Spinal cord (tissue), 10 donors: ENCODE measurements around the gene LRRC59. TPM values are rescaled to one million over a fixed set of nuclear protein-coding genes. Genes with fewer than 3 reads are reported as not detected.
"Not testable (repeated sequence)": the region's sequence is repeated elsewhere in the genome, so short reads cannot be mapped to it uniquely, and the experiment has no call there.

ENCODE experiments used
- DNase-seq, 6 donors: peaks; one replicate each; pipeline versions ENCODE4 v3.0.0 to v3.0.0-alpha.2; 2013 to 2015; ENCODE audit warnings: low spot score in 6 of 6, low read depth in 4 of 6
- H3K27ac ChIP-seq: one replicate; pipeline ENCODE4 v1.5.1; 2013; ENCODE audit warnings: low read depth, low read length, control low read depth
- H3K27me3 ChIP-seq: one replicate; pipeline ENCODE4 v1.6.1; 2013; ENCODE audit warnings: low read length; ENCODE audit not compliant: control insufficient read depth, insufficient read depth
- H3K36me3 ChIP-seq: one replicate; pipeline ENCODE4 v1.6.1; 2013; ENCODE audit warnings: low read length; ENCODE audit not compliant: control insufficient read depth, insufficient read depth
- H3K4me1 ChIP-seq: one replicate; pipeline ENCODE4 v1.6.1; 2013; ENCODE audit warnings: low read length; ENCODE audit not compliant: control insufficient read depth, insufficient read depth
- H3K4me3 ChIP-seq: one replicate; pipeline ENCODE4 v1.5.1; 2013; ENCODE audit warnings: low read depth, low read length, control low read depth
- H3K9me3 ChIP-seq: one replicate; pipeline ENCODE4 v1.6.1; 2013; ENCODE audit warnings: low read length; ENCODE audit not compliant: control insufficient read depth, insufficient read depth
- WGBS: methylation state at CpG from one replicate; pipeline ENCODE4 v1.1.5; 2013; ENCODE audit warnings: missing lambda C conversion rate; ENCODE audit not compliant: insufficient coverage; 5-methylcytosine and 5-hydroxymethylcytosine counted together
- polyA plus RNA-seq, 2 donors: library from polyadenylated mRNA; unstranded; fragments of 120-200 nt; gene quantifications; one replicate each; pipeline ENCODE4 v1.2.1, GENCODE V29; 2013; ENCODE audit not compliant: insufficient read length in 2 of 2
- total RNA-seq, 2 donors: library from RNA; depleted of rRNA in 1 of 2; stranded (reverse); fragments of 120-200 nt in 1 of 2; fragments of >200 nt in 1 of 2; gene quantifications; one replicate each; pipeline versions ENCODE4 v1.2.3 to v1.2.4, GENCODE V29; 2013 to 2014
- donor health status: healthy.

LRRC59 gene
- total and polyA plus RNA-seq, 4 donors, result 45.7 to 63.9 (median 54.2) TPM

- Histone ChIP-seq H3K9me3 (no peaks in the 10 kb centered on the region), H3K27ac (no peak overlapping the region), H3K27me3 (no peaks in the 10 kb centered on the region), H3K4me1 (peaks cover 22% of the 10 kb centered on the region), H3K4me3 (peak overlapping the region; percentile 51), H3K36me3 (no peaks in the 10 kb centered on the region)
- DNase-seq, result no peak
- WGBS, result 82% methylated on average over 8 of the region's 8 CpGs
These were observed 27.8 kb upstream of the LRRC59 start for GRCh38 chr17:50424996-50425681.

GRCh38 chr17:50424246-50424995 is 27.1 kb upstream of the LRRC59 start:
- WGBS, result 91% methylated on average over 6 of the region's 9 CpGs
- no peaks in the 10 kb centered on the region for H3K9me3 ChIP-seq
- H3K4me3 ChIP-seq, result no peak overlapping the region
- no peaks in the 10 kb centered on the region for H3K36me3 ChIP-seq
- no peak for DNase-seq
- H3K27me3 ChIP-seq, result no peaks in the 10 kb centered on the region
- H3K27ac ChIP-seq, result no peak overlapping the region
- peaks cover 22% of the 10 kb centered on the region for H3K4me1 ChIP-seq

- no peak overlapping the region for H3K27ac ChIP-seq
- no peak overlapping the region for H3K4me3 ChIP-seq
- no peaks in the 10 kb centered on the region for H3K36me3 ChIP-seq
- H3K27me3 ChIP-seq, result no peaks in the 10 kb centered on the region
- H3K4me1 ChIP-seq, result peaks cover 22% of the 10 kb centered on the region
- WGBS, result 89% methylated on average over 4 of the region's 6 CpGs
- DNase-seq, result no peak
- H3K9me3 ChIP-seq, result no peaks in the 10 kb centered on the region
These were observed 26.3 kb upstream of the LRRC59 start for GRCh38 chr17:50423553-50424159.

GRCh38 chr17:50422738-50423137 is 25.4 kb upstream of the LRRC59 start:
- Histone ChIP-seq H3K27me3 (no peaks in the 10 kb centered on the region), H3K4me1 (peaks cover 22% of the 10 kb centered on the region)
- WGBS, result no CpG with 5 or more reads among the region's 2 CpGs

GRCh38 chr17:50421308-50422051 is 24.2 kb upstream of the LRRC59 start:
- no peaks in the 10 kb centered on the region for H3K9me3 ChIP-seq
- H3K36me3 ChIP-seq, result no peaks in the 10 kb centered on the region
- H3K4me1 ChIP-seq, result peaks cover 13% of the 10 kb centered on the region
- no peaks in the 10 kb centered on the region for H3K27me3 ChIP-seq
- peak in 1 of 6 donors; percentile 41 for DNase-seq
- no peak overlapping the region for H3K27ac ChIP-seq
- 0% methylated on average over 1 of the region's 3 CpGs for WGBS
- H3K4me3 ChIP-seq, result peak overlapping the region; percentile 9

More at GRCh38 chr17:50422738-50423137, 25.4 kb upstream of the LRRC59 start:
- no peak overlapping the region for H3K27ac ChIP-seq
- no peak for DNase-seq
- no peak overlapping the region for H3K4me3 ChIP-seq
- no peaks in the 10 kb centered on the region for H3K9me3 ChIP-seq
- no peaks in the 10 kb centered on the region for H3K36me3 ChIP-seq

GRCh38 chr17:50420419-50421112 is 23.2 kb upstream of the LRRC59 start:
- WGBS, result 92% methylated on average over 4 of the region's 6 CpGs
- H3K4me3 ChIP-seq, result no peak overlapping the region
- no peak for DNase-seq
- no peaks in the 10 kb centered on the region for H3K36me3 ChIP-seq
- no peaks in the 10 kb centered on the region for H3K27me3 ChIP-seq
- peaks cover 5% of the 10 kb centered on the region for H3K4me1 ChIP-seq
- no peaks in the 10 kb centered on the region for H3K9me3 ChIP-seq
- no peak overlapping the region for H3K27ac ChIP-seq

GRCh38 chr17:50419577-50419976 is 22.3 kb upstream of the LRRC59 start:
- not testable (repeated sequence) for DNase-seq, H3K27me3 ChIP-seq, H3K4me1 ChIP-seq, H3K9me3 ChIP-seq, H3K4me3 ChIP-seq, H3K27ac ChIP-seq, H3K36me3 ChIP-seq
- 96% methylated on average over 10 of the region's 10 CpGs for WGBS

GRCh38 chr17:50414808-50415207 is 17.5 kb upstream of the LRRC59 start:
- Histone ChIP-seq H3K9me3 (no peaks in the 10 kb centered on the region), H3K27ac (no peak overlapping the region)
- 83% methylated on average over 2 of the region's 3 CpGs for WGBS

GRCh38 chr17:50412188-50412732 is 14.9 kb upstream of the LRRC59 start:
- H3K36me3 ChIP-seq, result no peaks in the 10 kb centered on the region
- no peak overlapping the region for H3K27ac ChIP-seq
- H3K9me3 ChIP-seq, result no peaks in the 10 kb centered on the region
- no peak overlapping the region for H3K4me3 ChIP-seq
- no CpG with 5 or more reads among the region's 4 CpGs for WGBS
- DNase-seq, result no peak
- no peaks in the 10 kb centered on the region for H3K4me1 ChIP-seq
- no peaks in the 10 kb centered on the region for H3K27me3 ChIP-seq

More at GRCh38 chr17:50414808-50415207, 17.5 kb upstream of the LRRC59 start:
- Histone ChIP-seq H3K4me3 (no peak overlapping the region), H3K36me3 (no peaks in the 10 kb centered on the region), H3K27me3 (no peaks in the 10 kb centered on the region), H3K4me1 (no peaks in the 10 kb centered on the region)
- no peak for DNase-seq
